ENCODE data around the gene DIP2C.

Gene DIP2C

DNA sequence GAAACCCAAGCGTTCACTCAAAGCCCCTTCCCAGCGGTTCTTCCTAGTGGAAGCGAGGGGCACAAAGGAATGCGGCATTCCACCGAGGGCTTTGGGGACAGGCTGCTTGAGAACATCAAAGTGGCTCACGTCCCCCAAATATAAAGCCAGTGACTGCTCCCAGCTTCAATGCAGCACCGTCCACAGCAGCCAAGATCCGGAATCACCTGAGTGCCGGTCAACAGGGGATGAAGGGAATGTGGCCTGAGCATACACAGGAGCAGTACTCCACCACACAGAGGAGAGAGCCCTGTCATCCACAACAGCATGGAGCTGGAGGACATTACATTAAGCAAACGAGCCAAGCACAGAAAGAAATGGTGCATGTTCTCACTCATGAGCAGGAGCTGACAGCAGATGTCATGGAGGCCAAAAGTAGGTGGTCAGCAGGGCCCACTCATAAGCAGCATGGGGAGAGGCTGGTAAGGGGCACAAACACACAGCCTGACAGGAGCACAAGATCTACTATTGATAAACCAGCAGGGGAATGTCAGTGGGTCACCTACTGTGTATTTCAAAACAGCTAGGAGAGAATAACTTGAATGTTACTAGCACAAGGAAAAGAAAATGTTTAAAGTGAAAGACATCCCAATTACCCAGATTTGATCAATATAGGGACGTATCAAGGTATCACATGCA is 79.5 kb downstream of the DIP2C start:
- Histone ChIP-seq H3K9ac (ENCODE audit: low read length) (no peak overlapping the region), H3K27me3 (replicated peaks; ENCODE audit: control insufficient read depth, insufficient read depth, low read length) (no peaks in the 10 kb centered on the region), H3K36me3 (ENCODE audit: control insufficient read depth, insufficient read depth, low read length, severe bottlenecking) (no peaks in the 10 kb centered on the region), H3K4me1 (ENCODE audit: control insufficient read depth, insufficient read depth, low read length) (peaks cover 13% of the 10 kb centered on the region), H3K9me3 (ENCODE audit: control insufficient read depth, low read length) (no peaks in the 10 kb centered on the region), H3K4me3 (ENCODE audit: low read length) (no peak overlapping the region)
- DNase-seq (ENCODE audit: low read depth), result no peak

DNA sequence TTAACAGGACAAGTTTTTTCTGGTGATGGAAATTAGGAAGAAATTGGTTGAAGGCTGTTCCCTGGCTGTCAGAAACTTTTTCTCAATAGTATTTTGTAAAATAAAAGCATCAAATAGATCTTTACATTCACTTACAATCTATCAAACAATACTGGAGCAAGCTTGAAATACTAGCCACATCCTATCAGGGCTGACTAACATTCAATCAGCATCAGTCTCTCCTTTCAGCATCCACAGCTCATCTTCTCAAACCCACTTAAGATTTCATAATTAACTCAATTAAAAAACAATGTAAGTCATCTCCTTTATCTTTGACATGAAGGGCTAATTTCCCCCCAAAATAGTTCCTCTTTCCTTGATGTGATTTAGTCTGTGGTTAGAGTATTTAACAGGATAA is 80.2 kb downstream of the DIP2C start:
- Histone ChIP-seq H3K9me3 (ENCODE audit: control insufficient read depth, low read length) (no peaks in the 10 kb centered on the region), H3K27me3 (replicated peaks; ENCODE audit: control insufficient read depth, insufficient read depth, low read length) (no peaks in the 10 kb centered on the region), H3K9ac (ENCODE audit: low read length) (no peak overlapping the region), H3K4me3 (ENCODE audit: low read length) (no peak overlapping the region), H3K4me1 (ENCODE audit: control insufficient read depth, insufficient read depth, low read length) (peaks cover 12% of the 10 kb centered on the region), H3K36me3 (ENCODE audit: control insufficient read depth, insufficient read depth, low read length, severe bottlenecking) (no peaks in the 10 kb centered on the region)
- DNase-seq (ENCODE audit: low read depth), result no peak

- no peak overlapping the region for H3K9ac ChIP-seq (ENCODE audit: low read length)
Observed at GRCh38 chr10:608331-609261, 80.9 kb downstream of the DIP2C start.

DNA sequence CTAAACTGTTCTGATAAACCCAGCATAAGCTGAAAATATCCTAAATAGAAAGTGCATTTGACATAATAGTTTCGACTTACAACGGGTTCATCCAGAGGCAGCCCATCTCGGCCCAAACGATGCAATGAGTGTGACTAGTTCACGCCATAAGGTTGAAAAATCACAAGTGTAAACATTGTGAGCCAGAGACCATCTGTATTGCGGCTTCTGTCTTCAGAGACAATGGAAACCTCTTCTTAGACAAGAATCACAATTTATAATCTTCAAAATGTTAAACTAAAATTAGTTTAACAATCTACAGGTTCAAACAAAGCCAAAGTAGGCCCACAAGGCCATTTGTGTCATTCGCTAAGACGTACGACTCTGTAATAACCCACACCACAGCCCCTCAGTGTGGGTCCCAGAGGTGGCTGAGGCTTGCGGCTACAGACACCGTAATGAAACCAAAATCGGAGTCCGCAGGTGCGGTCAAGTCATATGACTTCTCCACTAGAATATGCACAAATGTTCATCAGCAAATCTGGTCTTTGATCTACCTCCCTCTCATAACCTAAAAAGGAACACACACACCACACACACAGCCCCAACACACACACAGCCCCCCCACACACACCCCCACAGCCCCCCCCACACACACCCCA is 81.8 kb downstream of the DIP2C start:
- H3K9ac ChIP-seq (ENCODE audit: low read length), result no peak overlapping the region
- no peak for DNase-seq (ENCODE audit: low read depth)
- H3K4me3 ChIP-seq (ENCODE audit: low read length), result no peak overlapping the region
- H3K4me1 ChIP-seq (ENCODE audit: control insufficient read depth, insufficient read depth, low read length), result peaks cover 14% of the 10 kb centered on the region
- no peaks in the 10 kb centered on the region for H3K27me3 ChIP-seq (replicated peaks; ENCODE audit: control insufficient read depth, insufficient read depth, low read length)
- no peaks in the 10 kb centered on the region for H3K9me3 ChIP-seq (ENCODE audit: control insufficient read depth, low read length)
- no peaks in the 10 kb centered on the region for H3K36me3 ChIP-seq (ENCODE audit: control insufficient read depth, insufficient read depth, low read length, severe bottlenecking)

More at GRCh38 chr10:608331-609261, 80.9 kb downstream of the DIP2C start:
- H3K4me1 ChIP-seq (ENCODE audit: control insufficient read depth, insufficient read depth, low read length), result peaks cover 12% of the 10 kb centered on the region
- no peaks in the 10 kb centered on the region for H3K36me3 ChIP-seq (ENCODE audit: control insufficient read depth, insufficient read depth, low read length, severe bottlenecking)
- H3K4me3 ChIP-seq (ENCODE audit: low read length), result no peak overlapping the region
- no peaks in the 10 kb centered on the region for H3K27me3 ChIP-seq (replicated peaks; ENCODE audit: control insufficient read depth, insufficient read depth, low read length)
- DNase-seq (ENCODE audit: low read depth), result no peak
- no peaks in the 10 kb centered on the region for H3K9me3 ChIP-seq (ENCODE audit: control insufficient read depth, low read length)

DNA sequence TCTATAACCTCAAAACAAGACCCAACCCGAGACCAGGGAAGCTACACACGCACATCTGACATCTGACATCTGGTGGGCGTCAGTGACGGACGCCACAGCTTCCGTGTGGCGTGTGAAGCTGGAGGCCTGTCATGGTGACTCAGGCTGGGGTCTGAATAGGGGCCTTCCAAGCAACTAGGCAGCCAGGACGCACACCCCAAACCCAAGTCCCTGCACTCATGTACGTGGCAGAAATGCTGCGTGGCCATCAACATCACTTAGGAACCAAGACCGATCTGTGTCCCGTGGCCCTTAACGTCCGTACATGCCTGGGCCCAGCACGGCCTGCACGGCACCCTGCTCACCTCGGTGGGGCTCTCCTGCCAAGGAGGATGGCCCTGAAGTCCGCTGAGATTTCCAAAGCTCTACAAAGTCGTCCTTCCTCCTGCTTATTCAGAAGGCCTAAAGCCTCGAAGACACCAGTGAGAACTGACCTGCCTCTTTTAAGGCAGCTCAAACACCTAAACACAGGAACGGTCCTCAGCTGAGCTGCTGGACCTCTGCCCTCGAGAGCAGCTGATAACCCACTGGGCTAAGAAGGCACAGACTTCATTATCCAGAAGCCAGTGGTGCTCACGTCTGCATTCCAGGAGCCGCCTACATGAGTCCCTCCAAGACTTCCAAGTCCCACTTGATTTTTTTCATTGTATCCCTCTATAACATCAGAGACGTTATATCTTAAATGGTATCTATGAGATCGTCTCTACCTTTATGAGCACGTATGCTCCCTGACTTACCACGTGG is 82.5 kb downstream of the DIP2C start:
- DNase-seq (ENCODE audit: low read depth), result no peak
- Histone ChIP-seq H3K27me3 (replicated peaks; ENCODE audit: control insufficient read depth, insufficient read depth, low read length) (no peaks in the 10 kb centered on the region), H3K9me3 (ENCODE audit: control insufficient read depth, low read length) (no peaks in the 10 kb centered on the region), H3K4me3 (ENCODE audit: low read length) (no peak overlapping the region), H3K4me1 (ENCODE audit: control insufficient read depth, insufficient read depth, low read length) (peaks cover 20% of the 10 kb centered on the region), H3K9ac (ENCODE audit: low read length) (no peak overlapping the region), H3K36me3 (ENCODE audit: control insufficient read depth, insufficient read depth, low read length, severe bottlenecking) (no peaks in the 10 kb centered on the region)

- no peak for DNase-seq (ENCODE audit: low read depth)
- H3K36me3 ChIP-seq (ENCODE audit: control insufficient read depth, insufficient read depth, low read length, severe bottlenecking), result no peaks in the 10 kb centered on the region
- no peaks in the 10 kb centered on the region for H3K9me3 ChIP-seq (ENCODE audit: control insufficient read depth, low read length)
- peaks cover 24% of the 10 kb centered on the region for H3K4me1 ChIP-seq (ENCODE audit: control insufficient read depth, insufficient read depth, low read length)
- no peak overlapping the region for H3K4me3 ChIP-seq (ENCODE audit: low read length)
- H3K9ac ChIP-seq (ENCODE audit: low read length), result no peak overlapping the region
- H3K27me3 ChIP-seq (replicated peaks; ENCODE audit: control insufficient read depth, insufficient read depth, low read length), result no peaks in the 10 kb centered on the region
Observed at GRCh38 chr10:605632-606325, 83.7 kb downstream of the DIP2C start.

DNA sequence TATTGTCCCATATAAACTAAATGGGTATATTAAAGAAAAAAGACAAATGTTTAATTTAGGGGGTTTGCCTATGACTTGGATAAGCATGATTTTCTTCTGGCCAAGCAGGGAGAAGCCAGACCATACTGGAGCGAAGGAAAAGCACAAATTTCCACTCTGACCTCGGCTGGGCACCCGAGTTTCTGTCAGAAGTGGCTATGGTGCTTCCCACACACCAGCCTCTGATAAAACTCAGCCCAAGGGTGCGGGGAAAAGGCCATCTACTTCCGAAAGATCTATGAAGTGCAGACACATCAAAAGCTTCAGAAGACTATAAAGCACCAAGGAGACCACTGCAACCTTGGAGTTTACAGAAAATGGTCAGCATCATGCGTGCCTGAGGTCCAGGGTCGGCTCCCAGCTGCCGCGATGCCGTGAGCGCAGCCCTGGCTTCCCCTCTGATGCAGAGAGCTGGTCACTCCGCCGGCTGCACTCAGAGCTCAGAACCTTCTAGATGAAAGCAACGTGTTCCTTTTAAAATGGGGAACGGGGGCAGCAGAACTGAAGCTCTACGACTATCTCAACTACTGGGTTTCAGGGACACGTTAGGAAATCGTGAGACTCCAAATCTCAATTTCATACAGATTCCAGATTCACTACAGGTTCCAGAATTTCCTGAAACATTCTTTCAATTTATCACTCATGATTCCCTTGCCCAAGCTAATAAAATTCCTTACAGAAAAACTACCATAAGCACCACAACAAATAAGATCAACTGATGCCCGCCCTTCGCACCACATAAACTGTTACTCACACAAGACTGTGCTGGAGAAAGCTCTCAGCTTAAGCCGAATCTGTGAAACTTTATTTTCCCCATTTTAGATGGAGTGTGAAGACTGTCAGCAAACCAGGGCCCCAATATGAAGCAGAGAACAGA is 84.5 kb downstream of the DIP2C start:
- Histone ChIP-seq H3K9me3 (ENCODE audit: control insufficient read depth, low read length) (no peaks in the 10 kb centered on the region), H3K27me3 (replicated peaks; ENCODE audit: control insufficient read depth, insufficient read depth, low read length) (no peaks in the 10 kb centered on the region), H3K4me1 (ENCODE audit: control insufficient read depth, insufficient read depth, low read length) (peaks cover 29% of the 10 kb centered on the region), H3K9ac (ENCODE audit: low read length) (no peak overlapping the region), H3K36me3 (ENCODE audit: control insufficient read depth, insufficient read depth, low read length, severe bottlenecking) (no peaks in the 10 kb centered on the region), H3K4me3 (ENCODE audit: low read length) (no peak overlapping the region)
- no peak for DNase-seq (ENCODE audit: low read depth)

DNA sequence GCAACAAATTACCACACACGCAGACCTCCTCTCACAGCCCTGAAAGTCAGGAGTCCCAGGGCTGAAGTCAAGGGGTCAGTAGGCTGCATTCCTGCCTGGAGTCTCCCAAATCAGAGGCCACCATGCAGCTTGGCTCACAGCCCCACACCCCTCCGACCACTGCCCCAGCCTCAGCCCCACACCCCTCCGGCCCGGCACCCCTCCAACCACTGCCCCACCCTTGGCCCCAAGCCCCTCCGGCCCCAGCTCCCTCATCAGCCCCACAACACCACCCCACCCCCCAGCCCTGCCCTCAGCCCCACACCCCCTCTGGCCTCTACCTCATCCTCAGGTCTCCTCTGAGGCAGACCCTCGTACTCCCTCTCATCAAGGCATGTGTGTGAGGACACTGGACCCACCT is 85.7 kb downstream of the DIP2C start:
- no peaks in the 10 kb centered on the region for H3K27me3 ChIP-seq (replicated peaks; ENCODE audit: control insufficient read depth, insufficient read depth, low read length)

GRCh38 chr10:602391-603005 is 87.0 kb downstream of the DIP2C start:
- H3K9me3 ChIP-seq (ENCODE audit: control insufficient read depth, low read length), result no peaks in the 10 kb centered on the region
- no peak overlapping the region for H3K4me3 ChIP-seq (ENCODE audit: low read length)
- peaks cover 53% of the 10 kb centered on the region for H3K4me1 ChIP-seq (ENCODE audit: control insufficient read depth, insufficient read depth, low read length)
- no peaks in the 10 kb centered on the region for H3K27me3 ChIP-seq (replicated peaks; ENCODE audit: control insufficient read depth, insufficient read depth, low read length)
- H3K9ac ChIP-seq (ENCODE audit: low read length), result no peak overlapping the region
- DNase-seq (ENCODE audit: low read depth), result no peak
- no peaks in the 10 kb centered on the region for H3K36me3 ChIP-seq (ENCODE audit: control insufficient read depth, insufficient read depth, low read length, severe bottlenecking)

More for the DNA sequence above, 85.7 kb downstream of the DIP2C start:
- H3K4me3 ChIP-seq (ENCODE audit: low read length), result no peak overlapping the region
- peaks cover 41% of the 10 kb centered on the region for H3K4me1 ChIP-seq (ENCODE audit: control insufficient read depth, insufficient read depth, low read length)
- DNase-seq (ENCODE audit: low read depth), result no peak
- no peak overlapping the region for H3K9ac ChIP-seq (ENCODE audit: low read length)
- H3K36me3 ChIP-seq (ENCODE audit: control insufficient read depth, insufficient read depth, low read length, severe bottlenecking), result no peaks in the 10 kb centered on the region
- no peaks in the 10 kb centered on the region for H3K9me3 ChIP-seq (ENCODE audit: control insufficient read depth, low read length)

All from adipocyte (in vitro differentiated cells).